Measurements from ENCODE around the gene ZDHHC5. TPM values are rescaled to one million over a fixed set of nuclear protein-coding genes. Genes with fewer than 3 reads are reported as not detected.

ZDHHC5 gene
- total and polyA plus RNA-seq, 2 of the 13 experiments (the other 11 are each of a cell fraction or from before 2014, with no cell fraction given) = 26.6 to 34.0 TPM

DNA sequence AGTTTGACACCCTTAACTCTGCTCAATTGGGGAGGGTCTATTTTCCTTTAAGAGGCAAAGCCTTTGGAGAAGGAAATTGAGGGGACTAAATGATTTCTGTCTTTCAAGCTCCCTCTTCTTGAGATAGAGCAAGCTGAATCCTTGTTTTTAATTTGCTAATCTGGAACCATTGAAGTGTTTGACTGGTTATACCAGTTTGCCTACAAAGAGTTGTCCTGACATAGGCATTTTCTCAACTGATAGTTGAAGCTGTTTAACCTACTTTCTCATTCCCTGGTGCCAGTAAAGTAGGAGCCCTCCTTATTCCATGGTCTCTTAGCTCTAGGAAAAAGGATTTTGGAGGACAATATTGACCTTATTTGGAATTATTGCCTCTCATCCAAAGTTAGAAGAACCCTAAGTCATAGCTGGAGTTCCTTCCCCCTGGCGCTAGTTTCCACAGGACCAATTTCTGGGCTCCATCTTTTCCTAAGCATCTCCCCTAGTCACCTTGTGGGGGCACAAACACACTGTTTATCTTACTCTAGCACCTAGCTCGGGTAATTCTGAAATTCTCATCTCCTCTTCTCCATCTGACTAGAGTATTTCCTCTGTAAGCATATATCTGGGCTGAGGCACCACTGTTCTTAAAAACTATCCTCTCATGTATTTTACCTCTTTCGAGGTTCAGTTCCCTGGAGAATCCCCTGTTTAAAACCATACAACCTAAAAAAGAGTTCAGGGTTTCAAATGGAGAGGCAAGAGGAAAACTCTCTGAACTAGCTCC lies 7.4 kb downstream of the ZDHHC5 start:
- in situ Hi-C loops (cut with HindIII; ENCODE audit: extremely low pct_ligation_motif_present, low pct_unique_long_range_greater_than_20kb) = no loop called here
- H3K9me3 ChIP-seq (ENCODE audit: low read length) = no peaks in the 10 kb centered on the region
- no peak overlapping the region for H2AFZ ChIP-seq (ENCODE audit: low read length)
- ChIA-PET CTCF (ENCODE audit: low intra/inter-chr PET ratio, low total read pairs) (no interaction called here), POLR2A (interaction anchor here (0.9 kb wide), 1 partner anchor 11 kb away, joined by 3 read pairs; no protein-coding TSS in a partner anchor)
- intact Hi-C loops (cut with micrococcal nuclease; ENCODE audit: unreplicated experiment) = no loop called here
- TF ChIP-seq ZNF44 (CRISPR knock-in tag; IDR thresholded peaks at IDR 0.05) (no peak), ZNF224 (CRISPR knock-in tag; IDR thresholded peaks at IDR 0.05) (no peak), ZNF121 (CRISPR knock-in tag; IDR thresholded peaks at IDR 0.05) (no peak), ZNF510 (CRISPR knock-in tag; IDR thresholded peaks at IDR 0.05; ENCODE audit: low read depth) (no peak), ZNF430 (CRISPR knock-in tag; IDR thresholded peaks at IDR 0.05) (no peak), PCBP1 (IDR thresholded peaks at IDR 0.05; ENCODE audit: borderline replicate concordance, low read depth, low read length) (no peak), ZBTB38 (CRISPR knock-in tag; IDR thresholded peaks at IDR 0.05) (no peak), ZNF543 (CRISPR knock-in tag; IDR thresholded peaks at IDR 0.05) (no peak), ZNF564 (CRISPR knock-in tag; IDR thresholded peaks at IDR 0.05) (no peak), ATF7-NPFF (CRISPR knock-in tag; IDR thresholded peaks at IDR 0.05; ENCODE audit: low read depth) (no peak), ZMYM3 (CRISPR knock-in tag; IDR thresholded peaks at IDR 0.05) (no peak), RFXAP (CRISPR knock-in tag; IDR thresholded peaks at IDR 0.05; ENCODE audit: borderline replicate concordance) (no peak), ZNF775 (CRISPR knock-in tag; IDR thresholded peaks at IDR 0.05; ENCODE audit: borderline replicate concordance) (no peak)
- TF ChIP-seq, protein P1, sequence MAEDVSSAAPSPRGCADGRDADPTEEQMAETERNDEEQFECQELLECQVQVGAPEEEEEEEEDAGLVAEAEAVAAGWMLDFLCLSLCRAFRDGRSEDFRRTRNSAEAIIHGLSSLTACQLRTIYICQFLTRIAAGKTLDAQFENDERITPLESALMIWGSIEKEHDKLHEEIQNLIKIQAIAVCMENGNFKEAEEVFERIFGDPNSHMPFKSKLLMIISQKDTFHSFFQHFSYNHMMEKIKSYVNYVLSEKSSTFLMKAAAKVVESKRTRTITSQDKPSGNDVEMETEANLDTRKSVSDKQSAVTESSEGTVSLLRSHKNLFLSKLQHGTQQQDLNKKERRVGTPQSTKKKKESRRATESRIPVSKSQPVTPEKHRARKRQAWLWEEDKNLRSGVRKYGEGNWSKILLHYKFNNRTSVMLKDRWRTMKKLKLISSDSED (CRISPR knock-in tag; IDR thresholded peaks at IDR 0.05) = no peak
- TF ChIP-seq, protein P2, sequence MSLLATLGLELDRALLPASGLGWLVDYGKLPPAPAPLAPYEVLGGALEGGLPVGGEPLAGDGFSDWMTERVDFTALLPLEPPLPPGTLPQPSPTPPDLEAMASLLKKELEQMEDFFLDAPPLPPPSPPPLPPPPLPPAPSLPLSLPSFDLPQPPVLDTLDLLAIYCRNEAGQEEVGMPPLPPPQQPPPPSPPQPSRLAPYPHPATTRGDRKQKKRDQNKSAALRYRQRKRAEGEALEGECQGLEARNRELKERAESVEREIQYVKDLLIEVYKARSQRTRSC (CRISPR knock-in tag; IDR thresholded peaks at IDR 0.05; ENCODE audit: low read depth) = no peak
- TF ChIP-seq, protein P3, sequence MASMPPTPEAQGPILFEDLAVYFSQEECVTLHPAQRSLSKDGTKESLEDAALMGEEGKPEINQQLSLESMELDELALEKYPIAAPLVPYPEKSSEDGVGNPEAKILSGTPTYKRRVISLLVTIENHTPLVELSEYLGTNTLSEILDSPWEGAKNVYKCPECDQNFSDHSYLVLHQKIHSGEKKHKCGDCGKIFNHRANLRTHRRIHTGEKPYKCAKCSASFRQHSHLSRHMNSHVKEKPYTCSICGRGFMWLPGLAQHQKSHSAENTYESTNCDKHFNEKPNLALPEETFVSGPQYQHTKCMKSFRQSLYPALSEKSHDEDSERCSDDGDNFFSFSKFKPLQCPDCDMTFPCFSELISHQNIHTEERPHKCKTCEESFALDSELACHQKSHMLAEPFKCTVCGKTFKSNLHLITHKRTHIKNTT (CRISPR knock-in tag; IDR thresholded peaks at IDR 0.05) = no peak
- peaks cover 43% of the 10 kb centered on the region for H3K4me1 ChIP-seq (ENCODE audit: insufficient read depth, low read length)
- BruUV-seq (replicated peaks) = no TSS peak
- no peak overlapping the region for H3K4me2 ChIP-seq (ENCODE audit: low read depth, low read length)
- no peak for ATAC-seq
- peaks cover 51% of the 10 kb centered on the region for H3K79me2 ChIP-seq (ENCODE audit: insufficient read depth, low read length)
- no peak for DNase-seq (ENCODE audit: low spot score)
- H3K27me3 ChIP-seq (ENCODE audit: control insufficient read depth in 1 of 2, insufficient read depth in 2 of 2, low read length in 2 of 2) = no peaks in the 10 kb centered on the region
- H3K27ac ChIP-seq (ENCODE audit: extremely low read length, insufficient read depth, low read length) = no peak overlapping the region
- H3K9ac ChIP-seq (ENCODE audit: insufficient read depth, low read depth, low read length) = no peak overlapping the region
- no peak for FAIRE-seq
- H3K36me3 ChIP-seq (replicated peaks in 1 of 2; ENCODE audit: control insufficient read depth in 1 of 2, insufficient read depth in 2 of 2, low read length in 2 of 2) = peaks cover 12 to 59% of the 10 kb centered on the region in 2 experiments
- 99% methylated on average over 3 of the region's 3 CpGs for WGBS (ENCODE audit: low lambda C conversion rate)
- H4K20me1 ChIP-seq (ENCODE audit: insufficient read depth, low read length) = no peaks in the 10 kb centered on the region
- no peak overlapping the region for H3K4me3 ChIP-seq (replicated peaks in 1 of 3; ENCODE audit: insufficient read depth in 1 of 3, low read depth in 2 of 3, low read length in 3 of 3)
